HCT116 (cell line): Measurements from ENCODE around the gene RFTN1.

Experiments used
- CTCF ChIP-seq, 3 experiments: fragments of 200-600 bp in 1 of 3; sonication (generic) in 1 of 3; IDR thresholded peaks in 2 of 3; conservative IDR thresholded peaks in 1 of 3; 2 replicates each; pipeline ENCODE4 v1.5.1; 2012 to 2017; ENCODE audit warnings: low read depth in 2 of 3, low read length in 2 of 3, antibody characterized with exemption in 1 of 3, borderline replicate concordance in 1 of 3, control low read depth in 1 of 3, mild to moderate bottlenecking in 1 of 3, mixed read lengths in 1 of 3, mixed run types in 1 of 3, moderate library complexity in 1 of 3; ENCODE audit not compliant: insufficient read depth in 1 of 3
- EZH2 ChIP-seq: fragments of 200-600 bp; sonication (generic); IDR thresholded peaks from 2 replicates; pipeline ENCODE4 v1.6.1; 2017; ENCODE audit warnings: antibody characterized with exemption, mixed run types
- EZH2phosphoT487 ChIP-seq: fragments of 200-600 bp; IDR thresholded peaks from 2 replicates; pipeline ENCODE4 v1.6.1; 2018; ENCODE audit warnings: antibody characterized with exemption, borderline replicate concordance
- POLR2A ChIP-seq: IDR thresholded peaks from 2 replicates; pipeline ENCODE4 v1.7.0; 2011; ENCODE audit warnings: borderline replicate concordance; ENCODE audit not compliant: insufficient read depth, insufficient read length; ENCODE audit errors: extremely low read depth
- POLR2AphosphoS5 ChIP-seq: IDR thresholded peaks from 2 replicates; pipeline ENCODE4 v1.6.1; 2011; ENCODE audit warnings: mild to moderate bottlenecking, low read depth, low read length, moderate library complexity
- SP1 ChIP-seq: IDR thresholded peaks from 2 replicates; pipeline ENCODE4 v1.6.1; 2012; ENCODE audit warnings: low read depth
- YY1 ChIP-seq: IDR thresholded peaks from 2 replicates; pipeline ENCODE4 v1.6.1; 2011; ENCODE audit warnings: low read length, low read depth, moderate library complexity, mild to moderate bottlenecking; ENCODE audit not compliant: insufficient replicate concordance; ENCODE audit errors: extremely low read depth

- TF ChIP-seq EZH2 (no peak), YY1 (no peak), CTCF (IDR thresholded peaks at IDR 0.05 in 2 of 3, conservative IDR thresholded peaks at IDR 0.05 in 1 of 3; ENCODE audit: borderline replicate concordance in 1 of 3, insufficient read depth in 1 of 3, low read depth in 2 of 3, low read length in 2 of 3) (no peak), SP1 (no peak), EZH2phosphoT487 (no peak), POLR2A (no peak), POLR2AphosphoS5 (no peak)
These were observed 118.9 kb downstream of the RFTN1 start for GRCh38 chr3:16394639-16395038.
